IMR-90 (cell line): Measurements from ENCODE around the gene PCK1. TPM values are rescaled to one million over a fixed set of nuclear protein-coding genes. Genes with fewer than 3 reads are reported as not detected.

Experiments
- ATAC-seq: fragments of 200-7000 bp; cut with Tn5 transposase; 2 replicates; pipeline ENCODE4 v1.9.1; 2020; ENCODE audit warnings: low read depth, mild to moderate bottlenecking, moderate library complexity
- BruUV-seq: library from RNA; stranded (reverse); fragments of 400-500 nt; replicated peaks from 2 replicates; lab custom pipeline; 2021; lab: Mats Ljungman, UMichigan
- CTCF ChIA-PET: fragments of 300-600 bp; formaldehyde crosslinking; extraction: SDS; loops from one replicate; lab custom pipeline; 2021; ENCODE audit warnings: antibody characterized with exemption; lab: Yijun Ruan, JAX
- POLR2A ChIA-PET: fragments of 300-600 bp; sonication (Branson Sonifier 250); formaldehyde crosslinking; loops from one replicate; lab custom pipeline; 2022; ENCODE audit warnings: antibody characterized with exemption; ENCODE audit not compliant: unreplicated experiment; lab: Charles Lee
- DNase-seq: peaks from one replicate; pipeline ENCODE4 v3.0.0; 2013
- H2AFZ ChIP-seq: replicated peaks from 2 replicates; pipeline ENCODE3; 2013; ENCODE audit warnings: low read length, mild to moderate bottlenecking; ENCODE audit not compliant: poor library complexity
- H2AK5ac ChIP-seq: 2 replicates; pipeline ENCODE4 v1.6.1; 2013; ENCODE audit warnings: low read depth, low read length, inconsistent platforms
- H2AK9ac ChIP-seq: replicated peaks from 2 replicates; pipeline ENCODE3; 2013; ENCODE audit warnings: mild to moderate bottlenecking, low read depth, low read length, moderate library complexity; ENCODE audit not compliant: poor library complexity
- H2BK120ac ChIP-seq: 2 replicates; pipeline ENCODE4 v1.6.1; 2013; ENCODE audit warnings: low read depth, low read length, inconsistent platforms
- H2BK15ac ChIP-seq: 3 replicates; pipeline ENCODE4 v1.6.1; 2013; ENCODE audit warnings: low read depth, low read length, inconsistent platforms
- H2BK20ac ChIP-seq: 2 replicates; pipeline ENCODE4 v1.6.1; 2013; ENCODE audit warnings: low read depth, mild to moderate bottlenecking, inconsistent platforms, low read length, moderate library complexity
- H2BK5ac ChIP-seq: 2 replicates; pipeline ENCODE4 v1.6.1; 2013; ENCODE audit warnings: mild to moderate bottlenecking, low read depth, low read length, inconsistent platforms; ENCODE audit not compliant: poor library complexity, severe bottlenecking
- H3K14ac ChIP-seq: replicated peaks from 2 replicates; pipeline ENCODE4 v1.6.1; 2013; ENCODE audit warnings: low read depth, low read length, inconsistent platforms
- H3K18ac ChIP-seq: 2 replicates; pipeline ENCODE4 v1.6.1; 2013; ENCODE audit warnings: low read depth, low read length, control low read depth
- H3K23ac ChIP-seq: 2 replicates; pipeline ENCODE4 v1.6.1; 2013; ENCODE audit warnings: low read depth, low read length, inconsistent platforms
- H3K27ac ChIP-seq: 2 replicates; pipeline ENCODE4 v1.5.1; 2013; ENCODE audit warnings: mild to moderate bottlenecking, control low read depth, low read length; ENCODE audit not compliant: insufficient read depth
- H3K27me3 ChIP-seq: 2 replicates; pipeline ENCODE4 v1.6.1; 2013; ENCODE audit warnings: low read length; ENCODE audit not compliant: control insufficient read depth, insufficient read depth
- H3K36me3 ChIP-seq: 2 replicates; pipeline ENCODE4 v1.6.1; 2013; ENCODE audit warnings: low read length, mixed read lengths; ENCODE audit not compliant: control insufficient read depth, insufficient read depth
- H3K4ac ChIP-seq: 2 replicates; pipeline ENCODE4 v1.6.1; 2013; ENCODE audit warnings: low read depth, low read length, inconsistent platforms
- H3K4me1 ChIP-seq: 2 replicates; pipeline ENCODE4 v1.6.1; 2013; ENCODE audit warnings: low read length, mixed read lengths; ENCODE audit not compliant: control insufficient read depth, insufficient read depth
- H3K4me2 ChIP-seq: 2 replicates; pipeline ENCODE4 v1.6.1; 2013; ENCODE audit warnings: low read depth, mild to moderate bottlenecking, control low read depth, low read length, moderate library complexity
- H3K4me3 ChIP-seq: 2 replicates; pipeline ENCODE4 v1.5.1; 2013; ENCODE audit warnings: low read depth, mild to moderate bottlenecking, control low read depth, low read length, moderate library complexity; ENCODE audit not compliant: insufficient read depth
- H3K56ac ChIP-seq: 2 replicates; pipeline ENCODE4 v1.6.1; 2013; ENCODE audit warnings: low read length, inconsistent platforms; ENCODE audit not compliant: insufficient read depth; ENCODE audit errors: extremely low read depth
- H3K79me1 ChIP-seq, 2 experiments: 2 replicates each; pipeline ENCODE4 v1.6.1; 2013; ENCODE audit warnings: low read length in 2 of 2, inconsistent platforms in 1 of 2, low read depth in 1 of 2
- H3K9ac ChIP-seq: 2 replicates; pipeline ENCODE4 v1.6.1; 2013; ENCODE audit warnings: low read depth, low read length, control low read depth
- H3K9me1 ChIP-seq: 2 replicates; pipeline ENCODE4 v1.6.1; 2013; ENCODE audit warnings: low read length, inconsistent platforms; ENCODE audit not compliant: insufficient read depth
- H3K9me3 ChIP-seq: 2 replicates; pipeline ENCODE4 v1.6.1; 2013; ENCODE audit warnings: low read length; ENCODE audit not compliant: control insufficient read depth, insufficient read depth
- H4K20me1 ChIP-seq: 2 replicates; pipeline ENCODE4 v1.6.1; 2013; ENCODE audit warnings: low read length, inconsistent platforms; ENCODE audit not compliant: insufficient read depth
- H4K5ac ChIP-seq: 2 replicates; pipeline ENCODE4 v1.6.1; 2013; ENCODE audit warnings: mild to moderate bottlenecking, low read depth, low read length, control low read depth
- H4K8ac ChIP-seq, 2 experiments: 2 replicates each; pipeline ENCODE4 v1.6.1; 2013; ENCODE audit warnings: low read depth in 2 of 2, low read length in 2 of 2, control low read depth in 1 of 2, inconsistent platforms in 1 of 2
- H4K91ac ChIP-seq: 2 replicates; pipeline ENCODE4 v1.6.1; 2013; ENCODE audit warnings: low read depth, low read length, inconsistent platforms; ENCODE audit not compliant: insufficient read depth
- BHLHE40 ChIP-seq: fragments of 150-350 bp; IDR thresholded peaks from 2 replicates; pipeline ENCODE4 v1.6.1; 2016; ENCODE audit warnings: mild to moderate bottlenecking, low read depth, low read length
- CEBPB ChIP-seq: IDR thresholded peaks from 2 replicates; pipeline ENCODE4 v1.6.1; 2012; ENCODE audit warnings: low read depth, low read length, improper control_type of control experiment
- CHD1 ChIP-seq: IDR thresholded peaks from 2 replicates; pipeline ENCODE4 v1.6.1; 2012; ENCODE audit warnings: low read depth, low read length, improper control_type of control experiment
- CTCF ChIP-seq: conservative IDR thresholded peaks from 2 replicates; pipeline ENCODE4 v1.5.1; 2012; ENCODE audit warnings: mild to moderate bottlenecking, low read depth, low read length, improper control_type of control experiment
- ELK1 ChIP-seq: fragments of 150-350 bp; IDR thresholded peaks from 2 replicates; pipeline ENCODE4 v1.6.1; 2016; ENCODE audit warnings: low read depth, mild to moderate bottlenecking, low read length, moderate library complexity, borderline replicate concordance
- FOS ChIP-seq: fragments of 150-350 bp; IDR thresholded peaks from 2 replicates; pipeline ENCODE4 v1.6.1; 2016; ENCODE audit warnings: low read depth, low read length
- MAFK ChIP-seq: IDR thresholded peaks from 2 replicates; pipeline ENCODE4 v1.6.1; 2012; ENCODE audit warnings: low read depth, low read length, improper control_type of control experiment
- MAZ ChIP-seq: IDR thresholded peaks from 2 replicates; pipeline ENCODE4 v1.6.1; 2012; ENCODE audit warnings: low read depth, mild to moderate bottlenecking, low read length, improper control_type of control experiment, moderate library complexity, borderline replicate concordance
- MXI1 ChIP-seq: IDR thresholded peaks from 2 replicates; pipeline ENCODE4 v1.6.1; 2012; ENCODE audit warnings: low read depth, mild to moderate bottlenecking, low read length, moderate library complexity, borderline replicate concordance
- NFE2L2 ChIP-seq: fragments of 150-350 bp; IDR thresholded peaks from 2 replicates; pipeline ENCODE4 v1.6.1; 2016; ENCODE audit warnings: low read depth, mild to moderate bottlenecking, low read length
- POLR2A ChIP-seq: IDR thresholded peaks from 2 replicates; pipeline ENCODE4 v1.6.1; 2012; ENCODE audit warnings: mild to moderate bottlenecking, low read depth, low read length
- RAD21 ChIP-seq: IDR thresholded peaks from 2 replicates; pipeline ENCODE4 v1.6.1; 2012; ENCODE audit warnings: low read length, improper control_type of control experiment
- RCOR1 ChIP-seq: IDR thresholded peaks from 2 replicates; pipeline ENCODE4 v1.6.1; 2012; ENCODE audit warnings: mild to moderate bottlenecking, low read length, improper control_type of control experiment; ENCODE audit not compliant: insufficient replicate concordance
- RFX5 ChIP-seq: IDR thresholded peaks from 2 replicates; pipeline ENCODE4 v1.8.0; 2012; ENCODE audit warnings: low read depth, mild to moderate bottlenecking, low read length, moderate library complexity
- SMC3 ChIP-seq: fragments of 150-350 bp; IDR thresholded peaks from 2 replicates; pipeline ENCODE4 v1.6.1; 2016; ENCODE audit warnings: low read depth, mild to moderate bottlenecking, antibody characterized with exemption, low read length, moderate library complexity
- WGBS, 2 experiments: methylation state at CpG; one replicate each; pipeline versions ENCODE4 v1.1.5 to v1.1.7; 2013; ENCODE audit warnings: missing lambda C conversion rate in 2 of 2; ENCODE audit not compliant: insufficient read length in 1 of 2; ENCODE audit errors: extremely low coverage in 2 of 2; 5-methylcytosine and 5-hydroxymethylcytosine counted together
- dilution Hi-C: fragments of 300-500 bp; cut with HindIII; formaldehyde crosslinking; loops from one replicate; pipeline ENCODE4 v1.14.3; 2018; ENCODE audit warnings: low sequenced_read_pairs; ENCODE audit not compliant: unreplicated experiment
- in situ Hi-C: fragments of 300-500 bp; cut with MboI; formaldehyde crosslinking; loops from 3 replicates; pipeline ENCODE4 v1.14.3; 2019; ENCODE audit warnings: low sequenced_read_pairs, inconsistent platforms, mixed read lengths
- intact Hi-C: fragments of 100-400 bp; cut with micrococcal nuclease; formaldehyde crosslinking; loops from 2 replicates; pipeline ENCODE4 v1.10.0; 2022
- polyA plus RNA-seq, 3 experiments: library from polyadenylated mRNA; depleted of rRNA; stranded (reverse); fragments of >200 nt; gene quantifications; 2 replicates each; pipeline ENCODE4 v1.2.3, GENCODE V29; 2012; ENCODE audit warnings: low replicate concordance in 1 of 3
- total RNA-seq: library from RNA; depleted of rRNA; stranded (reverse); fragments of >200 nt; gene quantifications from 2 replicates; pipeline ENCODE4 v1.2.3, GENCODE V29; 2012

PCK1 gene
- total and polyA plus RNA-seq, 2 of the 4 experiments (the other 2 are of a cell fraction) = not detected

GRCh38 chr20:57596998-57597939 lies 36.4 kb downstream of the PCK1 start:
- Histone ChIP-seq H3K9ac (no peak overlapping the region), H3K79me1 (no peaks in the 10 kb centered on the region), H2BK15ac (no peak overlapping the region), H4K91ac (no peak overlapping the region), H3K4me3 (no peak overlapping the region), H4K8ac (no peak overlapping the region), H3K18ac (no peak overlapping the region), H2BK20ac (no peak overlapping the region), H3K9me3 (no peaks in the 10 kb centered on the region), H3K4ac (no peak overlapping the region), H3K4me2 (no peak overlapping the region), H4K20me1 (no peaks in the 10 kb centered on the region; the same call in 1 of the 2 replicates), H2AK9ac (peak overlapping the region; percentile 34), H2BK5ac (no peak overlapping the region), H3K27me3 (peaks cover 13% of the 10 kb centered on the region; the same call in 1 of the 2 replicates), H3K9me1 (no peaks in the 10 kb centered on the region), H3K4me1 (no peaks in the 10 kb centered on the region), H4K5ac (no peak overlapping the region), H3K27ac (no peak overlapping the region), H3K56ac (no peak overlapping the region), H3K23ac (no peak overlapping the region), H3K14ac (no peak overlapping the region), H3K36me3 (no peaks in the 10 kb centered on the region), H2AK5ac (no peak overlapping the region), H2BK120ac (no peak overlapping the region), H2AFZ (peak overlapping the region; percentile 71)
- intact Hi-C loops (loop anchor here (1.0 kb wide), 3 partner anchors 490 to 612 kb away; no protein-coding TSS in a partner anchor), in situ Hi-C loops (loop anchor here (10.0 kb wide), 1 partner anchor 212 kb away; no protein-coding TSS in a partner anchor), dilution Hi-C loops (no loop called here)
- DNase-seq = peak; percentile 17
- CTCF ChIA-PET = no interaction called here
- ATAC-seq = peak; percentile 94
- no TSS peak for BruUV-seq
- 38% methylated on average over 10 of the region's 39 CpGs; no CpG with 5 or more reads in 1 of the 2 experiments for WGBS, 2 experiments
- POLR2A ChIA-PET = no interaction called here
- TF ChIP-seq CEBPB (no peak), RFX5 (no peak), CTCF (peak; percentile 84), RAD21 (peak; percentile 88), RCOR1 (no peak), MAZ (peak; percentile 66; the same call in 1 of the 2 replicates), SMC3 (peak; percentile 82), CHD1 (no peak), NFE2L2 (no peak), POLR2A (no peak), ELK1 (no peak), FOS (no peak), BHLHE40 (no peak), MXI1 (no peak), MAFK (no peak)
